Activated CD8-positive, alpha-beta memory T cell treated with anti-CD3 and anti-CD28 coated beads for 36 hours (primary cell): ENCODE data around the gene BAHCC1. TPM values are rescaled to one million over a fixed set of nuclear protein-coding genes. Genes with fewer than 3 reads are reported as not detected.

Source experiments
- CTCF ChIA-PET: fragments of 350-600 bp; sonication (Branson Sonifier 250); formaldehyde crosslinking; loops from one replicate; lab custom pipeline; 2021; ENCODE audit warnings: antibody characterized with exemption; lab: Charles Lee
- POLR2A ChIA-PET: fragments of 350-600 bp; sonication (Branson Sonifier 250); formaldehyde crosslinking; loops from one replicate; lab custom pipeline; 2021; ENCODE audit warnings: antibody characterized with exemption; lab: Charles Lee
- total RNA-seq, 2 experiments: library from RNA; stranded (reverse); gene quantifications; one replicate each; pipeline ENCODE4 v1.2.3, GENCODE V29; 2021

BAHCC1 gene
- total RNA-seq, 2 experiments from 2014 or later, result not detected

DNA sequence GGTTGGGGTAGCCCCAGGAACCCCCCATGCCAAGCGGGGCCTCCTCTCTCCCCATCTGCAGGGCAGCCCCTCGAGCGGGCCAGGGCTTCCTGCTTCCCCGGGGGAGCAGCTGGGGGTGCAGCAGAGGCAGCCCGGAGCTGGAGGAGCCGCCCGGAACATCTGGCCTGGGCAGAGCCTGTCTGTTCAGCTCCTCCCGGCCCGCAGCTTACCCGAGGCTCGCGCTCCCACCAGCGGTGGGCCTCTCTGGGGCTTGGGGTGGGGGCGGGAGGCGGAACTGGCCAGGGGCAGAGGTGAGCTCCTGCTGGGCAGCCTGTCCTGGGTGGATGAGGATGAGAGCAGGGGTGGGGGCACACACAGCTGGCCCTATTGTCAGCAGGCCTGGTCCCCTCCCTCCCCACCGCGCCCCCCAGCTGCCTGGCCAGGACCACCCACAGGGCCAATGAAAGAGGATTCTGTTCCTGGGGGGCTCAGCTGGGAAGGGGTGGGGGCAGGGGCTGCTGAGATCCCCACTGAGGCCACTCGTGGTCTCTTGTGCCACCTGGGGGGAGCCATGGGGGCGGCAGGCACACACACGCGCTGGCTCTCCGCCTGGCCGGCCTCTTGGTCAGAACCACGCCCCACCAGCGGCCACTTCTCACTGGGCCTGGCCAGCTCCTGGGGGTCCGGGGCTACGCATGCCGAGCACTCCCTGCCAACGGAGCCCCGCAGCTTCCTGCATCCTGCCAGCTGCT, 34.7 kb downstream of the BAHCC1 start:
- CTCF ChIA-PET, result interaction anchor here (1.0 to 1.4 kb wide), 2 partner anchors 54 to 138 kb away, joined by 3 to 6 read pairs; no protein-coding TSS in a partner anchor
- POLR2A ChIA-PET, result no interaction called here

DNA sequence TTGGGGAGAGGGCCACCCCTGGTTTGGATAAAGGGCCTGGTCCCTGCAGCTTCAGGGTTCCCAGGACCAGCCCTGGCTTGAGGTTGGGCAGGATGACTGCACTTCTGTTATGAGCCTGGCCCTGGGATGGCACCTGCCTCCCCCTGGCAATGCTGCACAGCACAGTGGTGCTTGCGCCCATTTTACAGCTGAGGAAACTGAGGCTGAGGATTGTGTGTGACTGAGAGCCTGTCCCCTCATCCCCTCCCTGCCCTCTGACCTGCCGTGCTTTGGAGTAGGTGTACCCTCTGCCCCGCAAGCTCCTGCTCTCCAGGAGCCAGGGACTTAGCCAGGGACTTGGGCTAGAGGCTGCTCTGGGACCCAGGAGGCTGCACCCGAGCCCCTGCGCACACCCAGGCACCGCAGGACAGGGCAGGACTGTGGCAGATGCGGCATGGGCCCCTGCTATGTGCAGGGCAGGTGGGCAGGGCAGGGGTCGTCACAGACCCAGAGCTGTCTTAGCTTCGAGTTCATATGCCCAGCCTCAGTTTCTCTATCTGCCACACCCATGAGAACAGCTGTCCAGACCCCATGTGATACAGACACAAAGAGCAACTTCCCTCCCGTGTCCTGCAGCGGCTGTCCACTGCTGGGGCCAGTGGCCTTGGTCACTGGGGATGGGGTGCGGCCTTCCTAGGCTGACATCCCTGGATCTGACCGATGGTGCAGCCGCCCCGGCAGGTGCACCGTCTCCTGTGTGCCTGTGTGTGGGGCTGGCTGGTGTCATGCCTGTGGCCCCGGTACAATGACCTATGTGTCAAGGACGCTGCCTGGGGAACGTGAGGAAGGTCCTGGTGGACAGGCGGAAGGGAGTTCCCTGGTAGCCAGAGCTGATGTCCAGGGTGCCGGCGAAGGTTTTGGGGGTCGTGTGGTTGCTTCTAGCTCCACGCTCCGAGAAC, 36.6 kb downstream of the BAHCC1 start:
- POLR2A ChIA-PET, result no interaction called here
- CTCF ChIA-PET, result no interaction called here

DNA sequence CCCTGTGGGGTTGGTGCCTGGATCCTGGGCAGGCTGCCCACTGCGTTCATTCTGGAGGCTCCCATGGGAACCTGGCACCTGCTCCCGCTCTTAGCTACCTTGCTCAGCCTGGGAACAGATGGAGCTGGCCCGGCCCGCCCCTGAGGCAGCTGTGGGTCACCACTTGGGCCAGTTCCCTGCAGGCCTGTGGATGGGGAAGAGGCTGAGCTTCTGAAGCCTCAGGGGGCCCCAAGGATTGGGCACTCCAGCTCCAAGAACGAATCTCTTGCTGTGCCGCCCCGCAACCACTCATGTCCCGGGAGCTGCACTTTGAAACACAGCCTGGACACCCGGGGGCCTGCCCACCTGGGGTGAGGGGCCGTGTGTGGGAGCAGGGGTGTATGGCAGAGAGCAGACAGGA, 37.7 kb downstream of the BAHCC1 start:
- POLR2A ChIA-PET, result no interaction called here
- CTCF ChIA-PET, result no interaction called here

DNA sequence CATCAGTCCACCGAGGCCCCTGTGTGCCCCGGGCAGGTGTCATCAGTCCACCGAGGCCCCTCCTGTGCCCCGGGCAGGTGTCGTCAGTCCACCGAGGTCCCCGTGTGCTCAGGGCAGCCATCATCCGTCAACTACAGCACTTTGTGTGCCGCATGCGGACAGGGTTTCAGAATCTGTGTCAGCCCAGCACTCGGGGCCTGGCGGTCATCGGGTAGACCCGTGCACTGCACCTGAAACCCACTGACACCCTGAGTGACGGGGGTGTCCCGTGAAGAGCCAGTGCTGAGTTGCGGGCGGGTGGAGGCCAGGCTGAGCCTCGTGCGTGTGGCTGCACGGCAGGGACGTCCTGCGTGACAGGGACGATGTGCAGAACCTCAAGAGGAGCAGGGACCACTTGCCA, 38.4 kb downstream of the BAHCC1 start:
- CTCF ChIA-PET, result no interaction called here
- POLR2A ChIA-PET, result no interaction called here

DNA sequence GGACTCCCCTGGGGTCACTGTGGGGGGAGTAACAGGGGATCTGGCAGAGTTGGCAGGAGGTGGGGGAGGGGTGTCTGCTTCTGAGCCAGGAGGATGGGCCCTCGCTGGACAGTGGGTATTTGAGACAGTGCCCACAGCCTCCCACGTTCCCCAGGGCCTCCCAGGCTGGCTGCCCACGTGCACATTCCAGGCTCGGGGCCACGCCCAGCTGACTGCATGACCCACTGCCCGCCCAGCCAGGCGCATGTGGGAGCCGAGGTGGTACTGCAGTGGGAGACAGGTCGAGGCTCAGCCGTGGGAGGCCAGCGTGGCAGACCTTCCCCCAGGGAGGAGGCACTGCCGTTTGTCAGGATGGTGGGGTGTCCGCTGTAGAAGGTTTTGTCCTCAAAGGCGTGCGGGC, 38.8 kb downstream of the BAHCC1 start:
- CTCF ChIA-PET, result no interaction called here
- POLR2A ChIA-PET, result no interaction called here

DNA sequence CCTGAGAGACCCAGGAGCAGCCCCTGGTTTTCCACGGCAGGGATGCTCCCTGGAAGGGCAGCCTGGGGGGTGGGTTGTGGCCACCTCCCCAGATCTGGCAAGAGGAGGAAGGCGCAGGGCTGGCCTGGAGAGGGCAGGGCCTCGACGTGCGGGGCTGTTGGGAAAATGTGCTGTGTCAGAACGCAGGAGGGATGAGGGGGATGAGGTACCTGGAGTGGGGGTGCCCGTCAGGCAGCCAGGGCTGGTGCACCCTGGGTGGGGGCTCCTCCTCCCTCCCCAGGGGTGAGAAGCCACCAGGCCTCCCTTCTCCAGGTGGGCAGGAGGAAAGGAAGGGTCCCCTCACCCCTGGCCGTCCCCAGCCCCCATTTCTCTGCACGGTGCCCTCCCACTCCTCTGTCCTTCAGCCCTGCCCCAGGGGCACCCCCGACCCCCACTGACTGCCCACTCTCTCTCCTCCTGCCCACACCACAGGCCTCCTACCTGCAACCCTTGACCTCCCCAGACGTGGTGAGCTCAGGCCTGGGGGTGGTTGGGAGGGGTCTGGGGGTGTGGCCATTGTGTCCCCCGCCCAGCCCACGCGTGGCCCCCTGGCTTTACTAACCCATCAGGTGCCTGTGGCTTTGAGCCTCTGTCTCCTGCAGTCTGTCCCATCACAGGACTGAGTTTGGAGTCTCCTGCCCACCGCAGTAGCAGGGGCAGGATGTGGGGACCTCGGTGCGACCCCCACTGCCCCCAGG, 39.6 kb downstream of the BAHCC1 start:
- POLR2A ChIA-PET, result no interaction called here

DNA sequence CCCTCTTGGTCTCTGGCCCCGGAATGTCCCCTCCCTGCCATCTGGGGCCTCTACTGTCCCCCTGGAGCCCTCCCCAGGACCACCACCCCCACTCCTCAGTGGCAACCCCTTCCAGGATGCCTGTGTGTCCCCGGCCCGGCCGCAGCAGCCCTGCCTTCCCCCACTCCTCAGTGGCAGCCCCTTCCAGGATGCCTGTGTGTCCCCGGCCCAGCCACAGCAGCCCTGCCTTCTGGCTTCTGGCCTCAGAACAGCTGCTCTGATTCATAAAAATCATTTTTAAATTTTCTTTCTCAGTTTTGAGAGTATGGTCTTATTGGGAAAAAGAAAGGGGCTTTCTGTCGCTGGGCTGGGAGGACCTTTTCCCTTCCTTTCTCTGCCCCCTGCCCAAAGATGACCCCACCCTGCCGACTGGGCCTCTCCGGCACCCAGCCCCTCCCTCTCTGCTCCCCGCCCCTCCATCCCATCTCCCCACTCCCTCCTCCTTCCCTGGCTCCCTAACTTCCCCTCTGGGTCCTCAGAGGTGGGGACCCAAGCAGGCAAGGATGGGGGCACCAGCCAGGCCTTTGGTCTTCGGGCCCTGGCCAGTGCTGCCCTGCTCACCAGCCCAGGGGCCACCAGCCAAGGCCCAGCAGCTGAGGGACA, 40.5 kb downstream of the BAHCC1 start:
- ChIA-PET CTCF (no interaction called here), POLR2A (no interaction called here)

More for the DNA sequence above, 39.6 kb downstream of the BAHCC1 start:
- CTCF ChIA-PET, result no interaction called here

DNA sequence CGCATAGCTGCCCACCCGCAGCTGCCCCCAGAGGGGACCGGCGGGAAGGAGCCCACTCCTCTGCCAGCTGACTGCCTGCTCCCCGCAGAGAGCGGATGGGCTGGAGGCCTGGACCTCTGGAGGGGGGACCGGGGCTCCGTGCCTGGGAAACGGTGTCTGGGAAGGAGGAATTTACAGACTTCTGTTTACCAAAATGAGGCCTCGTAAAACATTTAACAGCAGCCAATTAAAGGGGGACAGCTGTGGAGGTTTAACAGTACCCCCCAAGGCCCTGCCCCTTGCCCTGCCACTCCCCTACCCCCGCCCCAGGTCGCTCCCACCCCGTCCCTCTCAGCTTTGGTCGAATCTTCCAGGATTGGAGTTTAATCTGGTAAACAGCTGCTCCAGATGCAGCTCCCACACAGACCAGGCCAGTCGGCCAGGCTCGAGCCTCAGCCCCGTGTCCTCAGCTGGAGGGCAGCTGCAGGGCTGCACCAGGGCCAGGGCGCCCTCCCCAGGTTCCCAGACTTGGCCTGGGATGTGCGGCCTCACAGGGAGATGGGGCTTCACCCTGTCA, 41.1 kb downstream of the BAHCC1 start:
- POLR2A ChIA-PET, result interaction anchor here (0.6 kb wide), 1 partner anchor 41 kb away, joined by 3 read pairs; the partner anchor contains the start of gene BAHCC1
- CTCF ChIA-PET, result no interaction called here

DNA sequence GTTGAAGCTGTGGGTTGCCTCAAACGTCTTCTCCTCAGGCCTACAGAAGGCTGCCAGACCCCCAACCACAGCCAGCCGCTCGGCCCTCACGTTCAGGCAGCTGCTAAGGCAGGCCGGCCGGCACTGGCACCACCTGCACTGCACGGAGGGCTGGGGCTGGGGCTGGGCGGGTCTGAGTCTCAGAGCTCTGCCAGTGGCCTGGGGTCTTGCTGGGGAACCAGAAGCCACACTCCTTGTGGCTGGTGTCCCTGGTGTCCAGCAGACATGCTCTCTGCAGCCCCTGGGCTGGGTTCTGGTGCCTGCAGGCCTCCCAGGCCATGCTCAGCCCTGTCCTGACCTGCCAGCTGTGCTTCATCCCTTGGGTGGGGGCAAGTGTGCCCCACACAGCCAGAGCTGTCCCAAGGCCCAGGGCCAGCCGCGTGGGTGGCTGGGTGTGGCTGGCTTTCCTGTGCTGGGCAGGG, 42.0 kb downstream of the BAHCC1 start:
- POLR2A ChIA-PET, result interaction anchor here (0.6 kb wide), 1 partner anchor 42 kb away, joined by 3 read pairs; the partner anchor contains the start of gene BAHCC1
- CTCF ChIA-PET, result no interaction called here

DNA sequence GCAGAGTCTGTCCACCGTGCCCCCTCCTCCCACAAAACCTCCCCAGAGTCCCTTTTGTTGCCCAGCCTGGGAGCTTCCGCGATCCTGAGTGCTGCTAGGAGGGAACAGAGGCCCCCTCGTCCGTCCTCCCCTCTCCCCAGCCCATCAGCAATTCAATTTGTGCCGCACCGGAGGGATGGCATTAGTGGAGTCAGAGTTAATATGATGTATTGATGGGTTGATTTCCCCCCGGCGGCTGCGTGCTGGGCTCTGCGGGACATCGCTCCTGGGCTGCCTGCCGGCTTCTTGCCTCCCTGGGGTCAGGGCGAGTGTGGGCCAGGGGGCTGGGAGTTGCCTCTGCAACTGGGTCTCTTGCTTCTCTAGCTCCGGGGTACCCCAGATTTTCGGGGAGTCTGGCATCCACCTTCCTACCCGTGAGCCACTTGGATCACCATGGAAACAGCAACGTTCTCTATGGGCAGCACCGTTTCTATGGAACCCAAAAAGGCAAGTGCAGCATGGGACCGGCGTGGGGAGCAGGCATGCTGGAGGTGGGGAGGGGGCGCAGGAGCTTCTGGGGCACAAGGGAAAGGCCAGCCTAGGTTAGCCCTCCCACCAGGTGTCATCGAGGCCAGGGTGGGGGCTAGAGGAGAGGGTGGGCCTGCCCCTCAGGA, 42.9 kb downstream of the BAHCC1 start:
- CTCF ChIA-PET, result no interaction called here
- POLR2A ChIA-PET, result no interaction called here

DNA sequence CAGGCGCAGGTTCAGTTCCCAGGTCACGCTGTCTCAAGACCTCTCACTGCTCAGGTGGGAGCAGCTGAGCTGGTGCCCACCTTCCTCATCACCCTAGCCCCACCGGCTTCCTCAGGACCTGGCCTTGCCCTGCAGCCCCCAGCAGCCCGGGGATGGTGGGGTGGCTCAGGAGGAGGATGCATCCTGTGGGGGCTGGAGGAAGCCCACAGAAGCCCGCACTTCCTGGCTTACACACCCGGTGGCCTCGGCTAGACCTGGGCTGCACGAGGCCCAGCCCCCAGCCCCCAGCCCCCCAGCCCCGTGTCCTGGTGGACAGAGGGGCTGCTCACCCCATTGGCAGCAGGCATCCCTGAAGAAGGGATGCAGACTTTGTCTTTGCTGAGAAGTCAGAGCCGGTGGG, 43.4 kb downstream of the BAHCC1 start:
- ChIA-PET CTCF (no interaction called here), POLR2A (no interaction called here)

DNA sequence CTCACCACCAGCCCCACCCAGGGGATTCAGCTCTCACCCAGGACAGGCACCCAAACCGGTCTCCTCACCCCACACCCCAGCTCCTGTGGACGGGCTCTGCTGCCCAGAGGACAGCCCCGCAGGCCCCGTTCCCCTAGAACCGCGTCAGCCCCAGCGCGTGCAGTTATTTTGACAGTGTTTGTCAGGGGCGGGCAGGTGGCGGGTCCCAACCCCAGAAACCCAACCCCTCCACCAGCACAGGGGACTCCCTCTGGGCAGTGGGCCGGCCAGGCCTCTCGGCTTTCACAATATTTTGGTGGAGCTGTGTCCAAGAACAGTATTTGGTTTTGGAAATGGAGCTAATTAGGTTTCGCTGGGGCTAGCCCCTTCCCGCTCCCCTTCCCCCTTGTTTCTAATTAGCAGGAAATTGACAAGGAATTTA, 44.8 kb downstream of the BAHCC1 start:
- POLR2A ChIA-PET, result no interaction called here
- CTCF ChIA-PET, result no interaction called here

DNA sequence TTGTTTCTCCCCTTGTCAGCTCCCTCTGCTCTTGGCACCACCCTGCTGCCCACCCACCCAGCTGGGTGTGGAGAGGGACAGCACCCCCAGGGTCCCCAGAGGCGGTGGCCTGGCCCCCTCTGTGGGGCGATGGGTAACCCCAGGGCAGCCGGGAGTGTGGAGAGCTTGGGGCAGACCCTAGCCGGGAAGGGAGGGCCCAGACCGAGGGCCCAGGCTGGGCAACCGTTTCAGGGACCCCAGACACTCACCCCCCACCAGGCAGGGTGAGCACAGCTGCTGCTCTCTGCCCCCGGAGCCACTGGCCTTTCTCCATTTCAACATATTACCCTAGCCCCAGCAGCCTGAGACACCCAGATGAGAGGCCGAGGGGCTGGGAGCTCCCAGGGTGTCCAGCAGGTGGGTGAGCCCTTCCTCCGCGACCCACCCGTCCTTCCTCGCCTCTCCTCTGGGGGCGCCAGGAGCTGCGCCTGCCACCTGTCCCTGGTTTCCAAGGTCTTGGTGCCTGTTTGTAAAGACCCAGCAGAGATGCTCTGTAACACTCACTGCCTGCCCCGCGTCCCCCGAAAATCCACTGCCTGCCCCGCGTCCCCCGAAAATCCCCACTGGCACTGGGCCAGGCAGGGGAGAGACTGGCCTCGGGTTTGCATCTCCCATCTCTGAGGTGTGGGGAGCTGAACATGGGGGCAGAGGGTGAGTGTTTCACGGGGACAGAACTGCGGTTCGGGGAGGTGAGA, 45.4 kb downstream of the BAHCC1 start:
- ChIA-PET POLR2A (no interaction called here), CTCF (no interaction called here)

DNA sequence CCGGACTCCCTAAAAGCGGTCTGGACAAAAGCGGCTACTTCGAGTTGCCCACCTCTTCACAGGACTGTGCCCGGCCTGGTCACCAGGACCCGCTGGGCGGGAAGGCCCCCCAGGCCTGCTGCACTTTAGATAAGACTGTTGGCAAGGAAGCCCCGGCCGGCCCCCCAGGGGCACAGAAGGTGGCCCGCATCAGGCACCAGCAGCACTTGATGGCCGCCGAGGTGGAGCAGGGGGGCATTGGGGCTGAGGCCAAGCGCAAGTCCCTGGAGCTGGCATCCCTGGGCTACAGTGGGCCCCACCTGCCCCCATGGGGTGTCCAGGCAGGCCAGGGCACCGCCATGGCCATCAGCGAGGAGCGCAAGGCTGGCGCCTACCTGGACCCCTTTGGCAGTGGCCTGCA, 47.5 kb downstream of the BAHCC1 start:
- POLR2A ChIA-PET, result no interaction called here
- CTCF ChIA-PET, result no interaction called here

DNA sequence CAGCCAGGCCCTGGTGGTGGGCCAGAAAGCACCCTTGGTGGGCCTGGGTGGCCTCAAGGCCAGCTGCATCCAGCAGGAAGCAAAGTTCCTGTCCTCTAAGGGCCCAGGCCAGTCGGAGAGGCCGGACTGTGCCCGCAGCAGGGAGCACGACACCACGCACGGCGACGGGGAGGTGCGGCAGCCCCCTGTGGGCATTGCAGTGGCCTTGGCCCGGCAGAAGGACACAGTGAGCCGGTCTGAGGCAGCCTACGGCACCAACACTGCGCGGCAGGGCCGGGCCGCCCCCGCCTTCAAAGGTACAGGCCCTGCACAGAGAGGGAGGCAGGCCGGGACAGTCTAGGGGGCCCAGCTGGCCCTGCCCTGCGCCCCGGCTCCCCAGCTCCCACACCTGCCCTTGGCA, 48.0 kb downstream of the BAHCC1 start:
- POLR2A ChIA-PET, result no interaction called here

DNA sequence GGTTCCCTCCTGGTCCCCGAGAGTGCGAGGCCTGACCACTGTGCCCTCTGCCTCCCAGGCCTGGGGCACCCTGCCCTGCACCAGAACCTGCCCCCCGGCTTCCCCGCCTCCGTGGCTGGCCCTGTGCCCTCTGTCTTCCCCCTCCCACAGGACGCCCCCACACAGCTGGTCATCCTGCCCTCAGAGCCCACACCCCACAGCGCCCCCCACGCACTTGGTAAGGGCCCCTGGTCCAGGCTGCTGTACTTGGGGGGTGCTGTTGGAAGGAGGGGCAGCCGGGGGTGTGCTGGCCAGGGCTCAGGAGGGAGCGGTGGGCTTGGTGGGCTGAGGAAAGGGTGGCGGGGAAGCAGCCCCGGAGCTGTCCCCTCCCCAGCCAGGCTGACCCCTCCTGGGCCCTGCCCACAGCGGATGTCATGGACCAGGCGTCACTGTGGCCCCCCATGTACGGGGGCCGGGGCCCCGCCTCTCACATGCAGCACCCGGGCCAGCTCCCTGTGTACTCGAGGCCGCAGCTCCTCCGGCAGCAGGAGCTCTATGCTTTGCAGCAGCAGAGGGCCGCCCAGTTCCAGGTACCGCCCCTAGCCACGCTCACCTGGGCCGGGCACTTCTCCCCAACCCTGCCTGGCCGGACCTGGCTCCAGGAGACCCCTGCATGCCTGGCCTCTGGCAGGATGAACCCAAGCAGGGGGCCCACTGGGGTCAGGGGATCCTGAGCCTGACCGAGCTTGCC, 49.5 kb downstream of the BAHCC1 start:
- ChIA-PET CTCF (interaction anchor here (1.3 kb wide), 1 partner anchor 40 kb away, joined by 3 read pairs; no protein-coding TSS in a partner anchor), POLR2A (no interaction called here)

More for the DNA sequence above, 48.0 kb downstream of the BAHCC1 start:
- CTCF ChIA-PET, result no interaction called here
